GM23248 (cell line): ENCODE data around the gene KCNMA1. TPM values are rescaled to one million over a fixed set of nuclear protein-coding genes. Genes with fewer than 3 reads are reported as not detected.

Experiments used
- DNase-seq: peaks from one replicate; pipeline ENCODE4 v3.0.0-alpha.2; 2015
- H2AFZ ChIP-seq: fragments of 200-600 bp; sonication (generic); 2 replicates; pipeline ENCODE4 v1.6.1; 2016; ENCODE audit warnings: antibody characterized with exemption
- H3F3A ChIP-seq: fragments of 200-600 bp; sonication (generic); 2 replicates; pipeline ENCODE4 v1.6.1; 2016; ENCODE audit warnings: mild to moderate bottlenecking, antibody characterized with exemption, mixed run types; ENCODE audit not compliant: insufficient read depth
- H3K27ac ChIP-seq: fragments of 200-600 bp; sonication (generic); 2 replicates; pipeline ENCODE4 v1.5.1; 2016; ENCODE audit warnings: mild to moderate bottlenecking
- H3K27me3 ChIP-seq: fragments of 200-600 bp; sonication (generic); replicated peaks from 2 replicates; pipeline ENCODE4 v1.6.1; 2016; ENCODE audit warnings: mild to moderate bottlenecking; ENCODE audit not compliant: insufficient read depth
- H3K36me3 ChIP-seq: fragments of 200-600 bp; sonication (generic); 2 replicates; pipeline ENCODE4 v1.6.1; 2016; ENCODE audit warnings: low read depth, mild to moderate bottlenecking
- H3K4me1 ChIP-seq: fragments of 200-600 bp; sonication (generic); 2 replicates; pipeline ENCODE4 v1.6.1; 2016; ENCODE audit warnings: mild to moderate bottlenecking; ENCODE audit not compliant: insufficient read depth
- H3K4me2 ChIP-seq: fragments of 200-600 bp; sonication (generic); one replicate; pipeline ENCODE4 v1.6.1; 2016; ENCODE audit warnings: mild to moderate bottlenecking; ENCODE audit not compliant: unreplicated experiment
- H3K4me3 ChIP-seq: fragments of 200-600 bp; sonication (generic); 2 replicates; pipeline ENCODE4 v1.5.1; 2016; ENCODE audit warnings: mild to moderate bottlenecking
- H3K79me2 ChIP-seq: fragments of 200-600 bp; sonication (generic); 2 replicates; pipeline ENCODE4 v1.6.1; 2016; ENCODE audit warnings: mild to moderate bottlenecking; ENCODE audit not compliant: insufficient read depth
- H3K9ac ChIP-seq: fragments of 200-600 bp; sonication (generic); 2 replicates; pipeline ENCODE4 v1.6.1; 2016; ENCODE audit warnings: mild to moderate bottlenecking
- H3K9me2 ChIP-seq: fragments of 200-600 bp; sonication (generic); 2 replicates; pipeline ENCODE4 v1.6.1; 2016; ENCODE audit warnings: mixed run types, mild to moderate bottlenecking, moderate library complexity; ENCODE audit not compliant: insufficient read depth
- H3K9me3 ChIP-seq: fragments of 200-600 bp; sonication (generic); one replicate; pipeline ENCODE4 v1.6.1; 2017; ENCODE audit warnings: low read depth
- H4K20me1 ChIP-seq: fragments of 200-600 bp; sonication (generic); 2 replicates; pipeline ENCODE4 v1.6.0; 2016; ENCODE audit not compliant: insufficient read depth
- EZH2 ChIP-seq: fragments of 200-600 bp; sonication (generic); IDR thresholded peaks from 2 replicates; pipeline ENCODE4 v1.6.1; 2018; ENCODE audit warnings: antibody characterized with exemption, mild to moderate bottlenecking; ENCODE audit not compliant: insufficient read depth, poor library complexity, severe bottlenecking
- EZH2phosphoT487 ChIP-seq: fragments of 200-600 bp; sonication (generic); IDR thresholded peaks from 2 replicates; pipeline ENCODE4 v1.6.1; 2018; ENCODE audit warnings: antibody characterized with exemption, moderate library complexity, mild to moderate bottlenecking, low read depth; ENCODE audit not compliant: insufficient read depth
- WGBS, 2 experiments: methylation state at CpG; one replicate each; pipeline ENCODE4 v1.1.6; 2015 to 2017; ENCODE audit warnings: low lambda C conversion rate in 2 of 2, low coverage in 1 of 2; ENCODE audit errors: missing lambda C conversion rate in 2 of 2; 5-methylcytosine and 5-hydroxymethylcytosine counted together
- in situ Hi-C: fragments of 300-500 bp; cut with MboI; formaldehyde crosslinking; loops from 2 replicates; pipeline ENCODE4 v1.15.0; 2020
- polyA plus RNA-seq: library from polyadenylated mRNA; unstranded; fragments of >200 nt; fragmentation: Nextera tagmentation; extraction: Ambion mirVana; gene quantifications from 2 replicates; pipeline ENCODE4 v1.2.1, GENCODE V29; 2016
- total RNA-seq: library from RNA; depleted of rRNA; stranded (reverse); fragments of >200 nt; shearing (Covaris generic); gene quantifications from 2 replicates; pipeline ENCODE4 v1.2.3, GENCODE V29; 2014

The KCNMA1 gene
- total and polyA plus RNA-seq, 2 experiments from 2014 or later: 14.2 to 25.1 TPM

- Histone ChIP-seq H3K9me2 (no peaks in the 10 kb centered on the region), H3K79me2 (no peaks in the 10 kb centered on the region), H3K4me2 (no peak overlapping the region), H3F3A (no peaks in the 10 kb centered on the region), H4K20me1 (no peaks in the 10 kb centered on the region), H3K27me3 (no peaks in the 10 kb centered on the region), H3K4me3 (no peak overlapping the region), H3K27ac (no peak overlapping the region), H2AFZ (no peak overlapping the region), H3K4me1 (no peaks in the 10 kb centered on the region), H3K9me3 (no peaks in the 10 kb centered on the region), H3K9ac (no peak overlapping the region), H3K36me3 (no peaks in the 10 kb centered on the region)
- DNase-seq: no peak
- no peak for TF ChIP-seq EZH2phosphoT487
- no peak for TF ChIP-seq EZH2
- 86 to 96% methylated on average over 4 of the region's 4 CpGs for WGBS, 2 experiments
- in situ Hi-C loops: no loop called here
Measured at GRCh38 chr10:77338143-77338542, 299.5 kb downstream of the KCNMA1 start.

- Histone ChIP-seq H3K36me3 (no peaks in the 10 kb centered on the region), H3K9ac (no peak overlapping the region), H3F3A (no peaks in the 10 kb centered on the region), H3K4me2 (no peak overlapping the region), H3K9me3 (no peaks in the 10 kb centered on the region), H3K27ac (no peak overlapping the region), H3K79me2 (no peaks in the 10 kb centered on the region), H3K4me1 (no peaks in the 10 kb centered on the region), H3K27me3 (no peaks in the 10 kb centered on the region), H3K9me2 (no peaks in the 10 kb centered on the region), H3K4me3 (no peak overlapping the region), H4K20me1 (no peaks in the 10 kb centered on the region), H2AFZ (no peak overlapping the region)
- DNase-seq: no peak
- TF ChIP-seq EZH2phosphoT487 (no peak), EZH2 (no peak)
- in situ Hi-C loops: no loop called here
- 77 to 81% methylated on average over 2 of the region's 2 CpGs for WGBS, 2 experiments
Measured at GRCh38 chr10:77334501-77334900, 303.1 kb downstream of the KCNMA1 start.

- peak; percentile 20 for DNase-seq
- no peak overlapping the region for H2AFZ ChIP-seq
- H4K20me1 ChIP-seq: no peaks in the 10 kb centered on the region
- no peak overlapping the region for H3K4me2 ChIP-seq
- H3K4me3 ChIP-seq: no peak overlapping the region
- no peaks in the 10 kb centered on the region for H3K9me3 ChIP-seq
- no peaks in the 10 kb centered on the region for H3K27me3 ChIP-seq
- no peak for TF ChIP-seq EZH2
- no peak for TF ChIP-seq EZH2phosphoT487
- H3K79me2 ChIP-seq: no peaks in the 10 kb centered on the region
- H3K9me2 ChIP-seq: no peaks in the 10 kb centered on the region
- no peaks in the 10 kb centered on the region for H3F3A ChIP-seq
- no peak overlapping the region for H3K9ac ChIP-seq
- no peak overlapping the region for H3K27ac ChIP-seq
- in situ Hi-C loops: no loop called here
- no peaks in the 10 kb centered on the region for H3K4me1 ChIP-seq
- 66 to 70% methylated on average over 8 of the region's 8 CpGs for WGBS, 2 experiments
- H3K36me3 ChIP-seq: no peaks in the 10 kb centered on the region
Measured at GRCh38 chr10:77333610-77334340, 303.8 kb downstream of the KCNMA1 start.

GRCh38 chr10:77332256-77332655 lies 305.4 kb downstream of the KCNMA1 start:
- no peak overlapping the region for H3K9ac ChIP-seq
- in situ Hi-C loops: no loop called here
- H3K4me2 ChIP-seq: no peak overlapping the region
- no peak overlapping the region for H3K4me3 ChIP-seq
- no peaks in the 10 kb centered on the region for H3K4me1 ChIP-seq
- no peak for DNase-seq
- no peak for TF ChIP-seq EZH2phosphoT487
- no peaks in the 10 kb centered on the region for H3K9me2 ChIP-seq
- no peaks in the 10 kb centered on the region for H4K20me1 ChIP-seq
- no peaks in the 10 kb centered on the region for H3K27me3 ChIP-seq
- H3K79me2 ChIP-seq: no peaks in the 10 kb centered on the region
- no peaks in the 10 kb centered on the region for H3K9me3 ChIP-seq
- H3F3A ChIP-seq: no peaks in the 10 kb centered on the region
- no peak overlapping the region for H3K27ac ChIP-seq
- no peak overlapping the region for H2AFZ ChIP-seq
- no peaks in the 10 kb centered on the region for H3K36me3 ChIP-seq
